Keratinocyte (primary cell): Measurements from ENCODE around the gene COL6A5. TPM values are rescaled to one million over a fixed set of nuclear protein-coding genes. Genes with fewer than 3 reads are reported as not detected.
"Not testable (repeated sequence)": the region's sequence is repeated elsewhere in the genome, so short reads cannot be mapped to it uniquely, and the experiment has no call there.

Experiments used
- DNase-seq: peaks from one replicate; pipeline ENCODE4 v3.0.0-alpha.2; 2011; ENCODE audit warnings: low read depth, missing footprints, low spot score
- FAIRE-seq: peaks from 2 replicates; lab custom pipeline; 2011; peaks lifted over from hg19 to GRCh38; lab: Jason Lieb, UNC
- H2AFZ ChIP-seq: 2 replicates; pipeline ENCODE4 v1.6.0; 2012; ENCODE audit warnings: low read length, control low read depth, inconsistent platforms; ENCODE audit not compliant: control insufficient read depth
- H3K27ac ChIP-seq: 2 replicates; pipeline ENCODE4 v1.5.1; 2011; ENCODE audit warnings: low read length; ENCODE audit not compliant: control insufficient read depth, insufficient read depth
- H3K27me3 ChIP-seq: 3 replicates; pipeline ENCODE4 v1.6.0; 2011; ENCODE audit warnings: low read length; ENCODE audit not compliant: control insufficient read depth, insufficient read depth; ENCODE audit errors: extremely low read depth
- H3K36me3 ChIP-seq, 2 experiments: 2 replicates in 1 of 2; 3 replicates in 1 of 2; pipeline ENCODE4 v1.5.1; 2011; ENCODE audit warnings: low read length in 2 of 2, mild to moderate bottlenecking in 1 of 2; ENCODE audit not compliant: control insufficient read depth in 2 of 2, insufficient read depth in 2 of 2; ENCODE audit errors: extremely low read depth in 1 of 2
- H3K4me1 ChIP-seq: 3 replicates; pipeline ENCODE4 v1.5.1; 2011; ENCODE audit warnings: low read length; ENCODE audit not compliant: control insufficient read depth, insufficient read depth; ENCODE audit errors: extremely low read depth
- H3K4me2 ChIP-seq: 3 replicates; pipeline ENCODE4 v1.6.0; 2011; ENCODE audit warnings: low read depth, low read length; ENCODE audit not compliant: control insufficient read depth, insufficient read depth; ENCODE audit errors: extremely low read depth
- H3K4me3 ChIP-seq, 3 experiments: fragments of 200-600 bp in 1 of 3; sonication (generic) in 1 of 3; 2 replicates in 2 of 3; 3 replicates in 1 of 3; pipeline ENCODE4 v1.5.1; 2011 to 2016; ENCODE audit warnings: low read length in 3 of 3, mild to moderate bottlenecking in 3 of 3, control low read depth in 2 of 3, inconsistent platforms in 1 of 3, low read depth in 1 of 3, mixed read lengths in 1 of 3, mixed run types in 1 of 3, moderate library complexity in 1 of 3; ENCODE audit not compliant: control insufficient read depth in 2 of 3, insufficient read depth in 2 of 3; ENCODE audit errors: extremely low read depth in 1 of 3
- H3K79me2 ChIP-seq: 2 replicates; pipeline ENCODE4 v1.6.0; 2012; ENCODE audit warnings: low read length; ENCODE audit not compliant: control insufficient read depth, insufficient read depth
- H3K9ac ChIP-seq: 3 replicates; pipeline ENCODE4 v1.6.0; 2011; ENCODE audit warnings: low read length; ENCODE audit not compliant: control insufficient read depth, insufficient read depth; ENCODE audit errors: extremely low read depth
- H3K9me1 ChIP-seq: 3 replicates; pipeline ENCODE4 v1.6.0; 2011; ENCODE audit warnings: low read length; ENCODE audit not compliant: control insufficient read depth, insufficient read depth; ENCODE audit errors: extremely low read depth
- H3K9me3 ChIP-seq: 2 replicates; pipeline ENCODE4 v1.5.1; 2012; ENCODE audit warnings: low read depth, low read length; ENCODE audit not compliant: control insufficient read depth
- H4K20me1 ChIP-seq: 3 replicates; pipeline ENCODE4 v1.6.0; 2011; ENCODE audit warnings: low read length; ENCODE audit not compliant: control insufficient read depth, insufficient read depth; ENCODE audit errors: extremely low read depth
- CTCF ChIP-seq, 3 experiments: IDR thresholded peaks in 1 of 3; conservative IDR thresholded peaks in 1 of 3; optimal IDR thresholded peaks in 1 of 3; 2 replicates in 2 of 3; 3 replicates in 1 of 3; pipeline versions ENCODE3 to v1.5.1; 2011; ENCODE audit warnings: low read length in 3 of 3, mild to moderate bottlenecking in 3 of 3, moderate library complexity in 2 of 3, control low read depth in 1 of 3, inconsistent platforms in 1 of 3; ENCODE audit not compliant: insufficient read depth in 2 of 3; ENCODE audit errors: extremely low read depth in 1 of 3
- EZH2 ChIP-seq: IDR thresholded peaks from one replicate; pipeline ENCODE4 v1.6.1; 2012; ENCODE audit warnings: inconsistent platforms, mild to moderate bottlenecking, low read length, moderate library complexity
- dilution Hi-C: fragments of 300-500 bp; cut with MboI; formaldehyde crosslinking; loops from one replicate; pipeline ENCODE4 v1.7.0; 2020; ENCODE audit warnings: low sequenced_read_pairs; ENCODE audit not compliant: extremely low pct_ligation_motif_present
- polyA plus RNA-seq, 5 experiments: library from polyadenylated mRNA; depleted of rRNA in 3 of 5; stranded (reverse) in 3 of 5; stranded (forward) in 1 of 5; unstranded in 1 of 5; fragments of >200 nt; gene quantifications; 1 replicate in 1 of 5; 2 replicates in 3 of 5; 3 replicates in 1 of 5; pipeline versions ENCODE4 v1.2.1 to v1.2.3, GENCODE V29; 2011 to 2012; ENCODE audit warnings: missing spikeins in 2 of 5, low read depth in 1 of 5, low replicate concordance in 1 of 5

Gene COL6A5
- polyA plus RNA-seq, 1 donor (not counting 4 experiments of a cell fraction or from before 2014, with no cell fraction given), result not detected

- H3K9me3 ChIP-seq, result no peaks in the 10 kb centered on the region
- no peak for TF ChIP-seq CTCF (optimal IDR thresholded peaks at IDR 0.05 in 1 of 3, IDR thresholded peaks at IDR 0.05 in 1 of 3, conservative IDR thresholded peaks at IDR 0.05 in 1 of 3; ENCODE audit: extremely low read depth in 1 of 3, insufficient read depth in 2 of 3, low read length in 3 of 3)
- TF ChIP-seq EZH2, result no peak
- no peaks in the 10 kb centered on the region for H3K36me3 ChIP-seq
- H3K4me3 ChIP-seq, result no peak overlapping the region
- no peak overlapping the region for H3K4me2 ChIP-seq
- H2AFZ ChIP-seq, result no peak overlapping the region
- H3K79me2 ChIP-seq, result no peaks in the 10 kb centered on the region
- dilution Hi-C loops, result no loop called here
- FAIRE-seq (no peak), DNase-seq (no peak)
- no peaks in the 10 kb centered on the region for H3K4me1 ChIP-seq
- H3K9ac ChIP-seq, result no peak overlapping the region
- H3K27me3 ChIP-seq, result peaks cover 16% of the 10 kb centered on the region
- H4K20me1 ChIP-seq, result no peaks in the 10 kb centered on the region
- no peak overlapping the region for H3K27ac ChIP-seq
- no peaks in the 10 kb centered on the region for H3K9me1 ChIP-seq
Observed at GRCh38 chr3:130342821-130343661, 2.4 kb upstream of the COL6A5 start.

- H3K9me1 ChIP-seq, H3K9me3 ChIP-seq, H3K4me2 ChIP-seq, H3K27ac ChIP-seq, H3K4me1 ChIP-seq, H3K4me3 ChIP-seq, H2AFZ ChIP-seq, H3K36me3 ChIP-seq, FAIRE-seq, H3K9ac ChIP-seq, DNase-seq, dilution Hi-C loops, H4K20me1 ChIP-seq, H3K79me2 ChIP-seq: not testable (repeated sequence)
- peaks cover 16% of the 10 kb centered on the region for H3K27me3 ChIP-seq
Observed at GRCh38 chr3:130348258-130348657, 2.8 kb downstream of the COL6A5 start.
